ENCODE measurements around the gene SRR. TPM values are rescaled to one million over a fixed set of nuclear protein-coding genes. Genes with fewer than 3 reads are reported as not detected.

The SRR gene
- total and polyA plus RNA-seq, 9 of the 15 experiments (the other 6 are each of a cell fraction or from before 2014, with no cell fraction given) = 5.0 to 19.4 (median 7.9) TPM

DNA sequence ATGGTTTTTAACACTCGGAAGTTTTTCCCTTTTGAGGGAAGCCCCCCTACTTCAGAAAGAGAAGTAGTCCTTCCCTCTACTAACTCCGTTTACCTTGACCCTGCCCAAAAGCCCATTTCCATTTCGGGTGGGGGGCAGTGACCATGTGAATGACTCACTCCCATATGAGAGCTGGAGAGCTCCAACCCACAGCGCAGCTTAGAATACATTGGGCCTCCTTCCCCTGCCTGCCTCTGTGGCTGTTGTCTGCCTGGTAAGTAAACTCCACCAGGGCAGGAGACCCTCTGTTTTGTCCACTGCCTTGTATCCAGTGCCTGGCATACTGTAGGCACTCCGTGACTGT, 34.5 kb downstream of the SRR start:
- intact Hi-C loops (cut with micrococcal nuclease) (no loop called here), in situ Hi-C loops (cut with MboI) (no loop called here)
- H3K36me3 ChIP-seq (ENCODE audit: control insufficient read depth, insufficient read depth, low read length) = peaks cover 28% of the 10 kb centered on the region
- BruUV-seq (replicated peaks) = no TSS peak
- FAIRE-seq = peak; percentile 11
- POLR2A ChIA-PET = interaction anchor here (0.6 to 1.1 kb wide), 5 partner anchors 10 to 36 kb away, joined by 3 to 5 read pairs (median 3); partner anchors contain the start of genes SMG6 and SRR
- H3K27me3 ChIP-seq (ENCODE audit: control insufficient read depth in 2 of 2, insufficient read depth in 2 of 2, low read length in 2 of 2) = no peaks in the 10 kb centered on the region
- no peaks in the 10 kb centered on the region for H3K9me1 ChIP-seq (ENCODE audit: control insufficient read depth, insufficient read depth, low read length)
- H3K9me3 ChIP-seq (replicated peaks; ENCODE audit: control insufficient read depth, insufficient read depth, low read depth, low read length) = no peaks in the 10 kb centered on the region; the same call in 1 of the 2 replicates
- peak overlapping the region; percentile 68 for H3K4me3 ChIP-seq
- WGBS (ENCODE audit: insufficient coverage, low coverage, missing lambda C conversion rate) = 21% methylated on average over 4 of the region's 5 CpGs
- peaks cover 16 to 21% of the 10 kb centered on the region in 2 experiments; a peak in 4 of 5 replicates for H3K4me1 ChIP-seq (replicated peaks in 1 of 2; ENCODE audit: control insufficient read depth in 2 of 2, insufficient read depth in 2 of 2, low read length in 2 of 2)
- peak overlapping the region; percentile 81; the same call in 2 of the 3 replicates for H3K27ac ChIP-seq (ENCODE audit: extremely low read depth, low read depth, low read length)
- H3K79me2 ChIP-seq (ENCODE audit: control insufficient read depth, insufficient read depth, low read length) = peaks cover 46% of the 10 kb centered on the region
- CTCF ChIA-PET (ENCODE audit: low intra/inter-chr PET ratio) = no interaction called here
- H2AFZ ChIP-seq (ENCODE audit: low read depth, low read length) = peak overlapping the region; percentile 72
- peak; percentile 19 to 43 (median 30) for DNase-seq (ENCODE audit: extremely low read depth in 1 of 4, low spot score in 3 of 4)
- H3K9ac ChIP-seq (ENCODE audit: insufficient read depth in 1 of 2, low read depth in 2 of 2, low read length in 2 of 2) = peak overlapping the region; percentile 73 to 97; a peak in 3 of 4 replicates
- H4K20me1 ChIP-seq (replicated peaks; ENCODE audit: control insufficient read depth, insufficient read depth, low read length) = no peaks in the 10 kb centered on the region
- TF ChIP-seq GTF2A2 (tag; IDR thresholded peaks at IDR 0.05) (no peak), FOSL1 (tag; conservative IDR thresholded peaks at IDR 0.05) (0 out of 2 replicates have a peak, but pooled peaks have one; percentile 48), ZBTB7A (IDR thresholded peaks at IDR 0.05; ENCODE audit: borderline replicate concordance, control insufficient read depth, low read depth, low read length) (0 out of 2 replicates have a peak, but pooled peaks have one; percentile 5), JUND (IDR thresholded peaks at IDR 0.05; ENCODE audit: borderline replicate concordance, low read depth, low read length) (peak; percentile 68), JUND (tag; IDR thresholded peaks at IDR 0.05; ENCODE audit: borderline replicate concordance, low read depth, low read length) (no peak), DPF2 (IDR thresholded peaks at IDR 0.05) (peak; percentile 22; the same call in 1 of the 2 replicates), SMARCE1 (IDR thresholded peaks at IDR 0.05) (0 out of 2 replicates have a peak, but pooled peaks have one; percentile 24), MTA2 (IDR thresholded peaks at IDR 0.05; ENCODE audit: low read depth) (no peak)
- TF ChIP-seq, protein P1, sequence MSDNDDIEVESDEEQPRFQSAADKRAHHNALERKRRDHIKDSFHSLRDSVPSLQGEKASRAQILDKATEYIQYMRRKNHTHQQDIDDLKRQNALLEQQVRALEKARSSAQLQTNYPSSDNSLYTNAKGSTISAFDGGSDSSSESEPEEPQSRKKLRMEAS (CRISPR knock-in tag; IDR thresholded peaks at IDR 0.05) = 0 out of 2 replicates have a peak, but pooled peaks have one; percentile 8
- TF ChIP-seq, protein P2, sequence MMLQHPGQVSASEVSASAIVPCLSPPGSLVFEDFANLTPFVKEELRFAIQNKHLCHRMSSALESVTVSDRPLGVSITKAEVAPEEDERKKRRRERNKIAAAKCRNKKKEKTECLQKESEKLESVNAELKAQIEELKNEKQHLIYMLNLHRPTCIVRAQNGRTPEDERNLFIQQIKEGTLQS (IDR thresholded peaks at IDR 0.05) = peak; percentile 64
- TF ChIP-seq, protein P2 (CRISPR knock-in tag; conservative IDR thresholded peaks at IDR 0.05) = no peak
- no peak for ATAC-seq
- H3K4me2 ChIP-seq (ENCODE audit: insufficient read depth, low read length) = peak overlapping the region; percentile 93
